Activated CD8-positive, alpha-beta memory T cell treated with anti-CD3 and anti-CD28 coated beads, Interleukin-2, amount 10 ng/mL, durations not matched to agents 7 days and 5 days (primary cell): Measurements from ENCODE around the gene SIGLEC8. TPM values are rescaled to one million over a fixed set of nuclear protein-coding genes. Genes with fewer than 3 reads are reported as not detected.
"Not testable (repeated sequence)": the region's sequence is repeated elsewhere in the genome, so short reads cannot be mapped to it uniquely, and the experiment has no call there.

ENCODE experiments used
- ATAC-seq: fragments of 150-1000 bp; cut with Tn5 transposase; one replicate; pipeline ENCODE4 v1.10.0; 2021; ENCODE audit warnings: moderate library complexity
- CTCF ChIA-PET: fragments of 350-600 bp; sonication (Branson Sonifier 250); formaldehyde crosslinking; loops from one replicate; lab custom pipeline; 2021; ENCODE audit warnings: antibody characterized with exemption; lab: Charles Lee
- DNase-seq: peaks from one replicate; pipeline ENCODE4 v3.0.0-alpha.2; 2020
- H3K27ac Mint-ChIP-seq: one replicate; pipeline ENCODE4 v1.8.0; 2021; ENCODE audit warnings: mild to moderate bottlenecking, mixed read lengths
- H3K27me3 Mint-ChIP-seq: one replicate; pipeline ENCODE4 v1.8.0; 2021; ENCODE audit warnings: mixed read lengths
- H3K36me3 Mint-ChIP-seq: one replicate; pipeline ENCODE4 v1.8.0; 2021; ENCODE audit warnings: mild to moderate bottlenecking, mixed read lengths
- H3K4me1 Mint-ChIP-seq: one replicate; pipeline ENCODE4 v1.8.0; 2021; ENCODE audit warnings: mixed read lengths
- H3K4me3 Mint-ChIP-seq: one replicate; pipeline ENCODE4 v1.8.0; 2021; ENCODE audit warnings: mild to moderate bottlenecking, moderate library complexity, mixed read lengths
- H3K9me3 Mint-ChIP-seq: one replicate; pipeline ENCODE4 v1.8.0; 2022; ENCODE audit warnings: low read depth, mixed read lengths
- total RNA-seq, 2 experiments: library from RNA; stranded (reverse); gene quantifications; one replicate each; pipeline ENCODE4 v1.2.3, GENCODE V29; 2021

The SIGLEC8 gene
- total RNA-seq, 2 experiments from 2014 or later = not detected

- Mint-ChIP-seq H3K27me3 (peaks cover 40% of the 10 kb centered on the region), H3K4me3 (no peak overlapping the region), H3K27ac (no peak overlapping the region)
These were observed 10.9 kb upstream of the SIGLEC8 start for GRCh38 chr19:51469162-51469561.

GRCh38 chr19:51468545-51468920, 10.3 kb upstream of the SIGLEC8 start:
- CTCF ChIA-PET = interaction anchor here (1.2 to 2.3 kb wide), 5 partner anchors 29 to 236 kb away, joined by 3 to 12 read pairs (median 5); no protein-coding TSS in a partner anchor
- Mint-ChIP-seq H3K27ac (no peak overlapping the region), H3K9me3 (no peaks in the 10 kb centered on the region), H3K36me3 (peaks cover 5% of the 10 kb centered on the region), H3K27me3 (peaks cover 42% of the 10 kb centered on the region), H3K4me3 (no peak overlapping the region), H3K4me1 (peaks cover 31% of the 10 kb centered on the region)
- no peak for ATAC-seq
- DNase-seq = no peak

More at GRCh38 chr19:51469162-51469561, 10.9 kb upstream of the SIGLEC8 start:
- peaks cover 5% of the 10 kb centered on the region for H3K36me3 Mint-ChIP-seq
- ATAC-seq (no peak), DNase-seq (no peak)
- CTCF ChIA-PET = interaction anchor here (1.4 to 2.3 kb wide), 4 partner anchors 29 to 235 kb away, joined by 3 to 12 read pairs (median 8); no protein-coding TSS in a partner anchor
- H3K4me1 Mint-ChIP-seq = peaks cover 29% of the 10 kb centered on the region
- no peaks in the 10 kb centered on the region for H3K9me3 Mint-ChIP-seq

- Mint-ChIP-seq H3K4me3 (no peak overlapping the region), H3K9me3 (no peaks in the 10 kb centered on the region), H3K27me3 (peaks cover 47% of the 10 kb centered on the region), H3K36me3 (peaks cover 5% of the 10 kb centered on the region), H3K4me1 (peaks cover 36% of the 10 kb centered on the region), H3K27ac (no peak overlapping the region)
- CTCF ChIA-PET = interaction anchor here (1.0 to 2.3 kb wide), 5 partner anchors 47 to 236 kb away, joined by 3 to 12 read pairs (median 3); no protein-coding TSS in a partner anchor
- no peak for ATAC-seq
- no peak for DNase-seq
These were observed 9.8 kb upstream of the SIGLEC8 start for GRCh38 chr19:51467864-51468544.

GRCh38 chr19:51466723-51467122, 8.5 kb upstream of the SIGLEC8 start:
- Mint-ChIP-seq H3K27me3 (peaks cover 49% of the 10 kb centered on the region), H3K27ac (no peak overlapping the region), H3K36me3 (peaks cover 5% of the 10 kb centered on the region), H3K4me3 (no peak overlapping the region), H3K4me1 (peaks cover 39% of the 10 kb centered on the region), H3K9me3 (no peaks in the 10 kb centered on the region)
- no peak for ATAC-seq
- CTCF ChIA-PET = interaction anchor here (2.3 kb wide), 1 partner anchor 190 kb away, joined by 12 read pairs; no protein-coding TSS in a partner anchor
- no peak for DNase-seq

- peaks cover 44% of the 10 kb centered on the region for H3K4me1 Mint-ChIP-seq
- DNase-seq, H3K27ac Mint-ChIP-seq, H3K36me3 Mint-ChIP-seq, CTCF ChIA-PET, H3K9me3 Mint-ChIP-seq, H3K4me3 Mint-ChIP-seq: not testable (repeated sequence)
- peaks cover 53% of the 10 kb centered on the region for H3K27me3 Mint-ChIP-seq
- ATAC-seq = peak; percentile 67
These were observed 5.8 kb upstream of the SIGLEC8 start for GRCh38 chr19:51463976-51464581.

- no peak overlapping the region for H3K4me3 Mint-ChIP-seq
- H3K27me3 Mint-ChIP-seq = peaks cover 51% of the 10 kb centered on the region
- DNase-seq = no peak
- H3K36me3 Mint-ChIP-seq = peaks cover 5% of the 10 kb centered on the region
- peaks cover 30% of the 10 kb centered on the region for H3K4me1 Mint-ChIP-seq
- H3K9me3 Mint-ChIP-seq = no peaks in the 10 kb centered on the region
- no peak for ATAC-seq
- no peak overlapping the region for H3K27ac Mint-ChIP-seq
- CTCF ChIA-PET = interaction anchor here (0.7 to 1.7 kb wide), 5 partner anchors 10 to 53 kb away, joined by 3 to 8 read pairs (median 3); no protein-coding TSS in a partner anchor
These were observed 4.4 kb upstream of the SIGLEC8 start for GRCh38 chr19:51462681-51463080.

- Mint-ChIP-seq H3K4me3 (no peak overlapping the region), H3K27ac (no peak overlapping the region), H3K27me3 (peaks cover 47% of the 10 kb centered on the region), H3K4me1 (peaks cover 27% of the 10 kb centered on the region), H3K9me3 (no peaks in the 10 kb centered on the region), H3K36me3 (peaks cover 5% of the 10 kb centered on the region)
- DNase-seq (no peak), ATAC-seq (no peak)
- CTCF ChIA-PET = interaction anchor here (0.6 to 1.7 kb wide), 3 partner anchors 11 to 42 kb away, joined by 3 to 8 read pairs (median 5); no protein-coding TSS in a partner anchor
These were observed 4.0 kb upstream of the SIGLEC8 start for GRCh38 chr19:51462276-51462675.

- Mint-ChIP-seq H3K4me3 (no peak overlapping the region), H3K9me3 (no peaks in the 10 kb centered on the region), H3K4me1 (peaks cover 24% of the 10 kb centered on the region), H3K36me3 (peaks cover 5% of the 10 kb centered on the region), H3K27ac (no peak overlapping the region), H3K27me3 (peaks cover 41% of the 10 kb centered on the region)
- no peak for DNase-seq
- ATAC-seq = no peak
- CTCF ChIA-PET = interaction anchor here (0.6 to 1.7 kb wide), 3 partner anchors 11 to 41 kb away, joined by 3 to 8 read pairs (median 5); no protein-coding TSS in a partner anchor
These were observed 3.5 kb upstream of the SIGLEC8 start for GRCh38 chr19:51461723-51462161.

GRCh38 chr19:51460164-51460992, 2.1 kb upstream of the SIGLEC8 start:
- no peaks in the 10 kb centered on the region for H3K9me3 Mint-ChIP-seq
- CTCF ChIA-PET = no interaction called here
- H3K27ac Mint-ChIP-seq = no peak overlapping the region
- H3K27me3 Mint-ChIP-seq = peaks cover 30% of the 10 kb centered on the region
- peaks cover 5% of the 10 kb centered on the region for H3K36me3 Mint-ChIP-seq
- DNase-seq = no peak
- peaks cover 22% of the 10 kb centered on the region for H3K4me1 Mint-ChIP-seq
- no peak overlapping the region for H3K4me3 Mint-ChIP-seq
- no peak for ATAC-seq

- peak; percentile 15 for DNase-seq
- Mint-ChIP-seq H3K4me1 (peaks cover 17% of the 10 kb centered on the region), H3K27me3 (peaks cover 22% of the 10 kb centered on the region), H3K9me3 (no peaks in the 10 kb centered on the region), H3K27ac (no peak overlapping the region), H3K4me3 (no peak overlapping the region), H3K36me3 (no peaks in the 10 kb centered on the region)
- CTCF ChIA-PET = interaction anchor here (0.8 kb wide), 1 partner anchor 22 kb away, joined by 3 read pairs; no protein-coding TSS in a partner anchor
- no peak for ATAC-seq
These were observed 748 bp upstream of the SIGLEC8 start for GRCh38 chr19:51458899-51459505.

- Mint-ChIP-seq H3K9me3 (no peaks in the 10 kb centered on the region), H3K36me3 (no peaks in the 10 kb centered on the region), H3K27me3 (peaks cover 14% of the 10 kb centered on the region), H3K4me3 (no peak overlapping the region), H3K27ac (no peak overlapping the region), H3K4me1 (peaks cover 8% of the 10 kb centered on the region)
- DNase-seq (peak; percentile 31), ATAC-seq (no peak)
- CTCF ChIA-PET = no interaction called here
These were observed 772 bp downstream of the SIGLEC8 start for GRCh38 chr19:51457351-51458013.

- CTCF ChIA-PET = no interaction called here
- Mint-ChIP-seq H3K36me3 (no peaks in the 10 kb centered on the region), H3K27me3 (peaks cover 10% of the 10 kb centered on the region), H3K9me3 (no peaks in the 10 kb centered on the region), H3K27ac (no peak overlapping the region), H3K4me3 (no peak overlapping the region), H3K4me1 (peaks cover 8% of the 10 kb centered on the region)
- ATAC-seq = no peak
- peak; percentile 37 for DNase-seq
These were observed 1.5 kb downstream of the SIGLEC8 start for GRCh38 chr19:51456541-51457290.
